ENCODE measurements around the gene SLC12A7. TPM values are rescaled to one million over a fixed set of nuclear protein-coding genes. Genes with fewer than 3 reads are reported as not detected.

SLC12A7 gene
- total RNA-seq, 1 donor from 2014 or later = 24.5 TPM

DNA sequence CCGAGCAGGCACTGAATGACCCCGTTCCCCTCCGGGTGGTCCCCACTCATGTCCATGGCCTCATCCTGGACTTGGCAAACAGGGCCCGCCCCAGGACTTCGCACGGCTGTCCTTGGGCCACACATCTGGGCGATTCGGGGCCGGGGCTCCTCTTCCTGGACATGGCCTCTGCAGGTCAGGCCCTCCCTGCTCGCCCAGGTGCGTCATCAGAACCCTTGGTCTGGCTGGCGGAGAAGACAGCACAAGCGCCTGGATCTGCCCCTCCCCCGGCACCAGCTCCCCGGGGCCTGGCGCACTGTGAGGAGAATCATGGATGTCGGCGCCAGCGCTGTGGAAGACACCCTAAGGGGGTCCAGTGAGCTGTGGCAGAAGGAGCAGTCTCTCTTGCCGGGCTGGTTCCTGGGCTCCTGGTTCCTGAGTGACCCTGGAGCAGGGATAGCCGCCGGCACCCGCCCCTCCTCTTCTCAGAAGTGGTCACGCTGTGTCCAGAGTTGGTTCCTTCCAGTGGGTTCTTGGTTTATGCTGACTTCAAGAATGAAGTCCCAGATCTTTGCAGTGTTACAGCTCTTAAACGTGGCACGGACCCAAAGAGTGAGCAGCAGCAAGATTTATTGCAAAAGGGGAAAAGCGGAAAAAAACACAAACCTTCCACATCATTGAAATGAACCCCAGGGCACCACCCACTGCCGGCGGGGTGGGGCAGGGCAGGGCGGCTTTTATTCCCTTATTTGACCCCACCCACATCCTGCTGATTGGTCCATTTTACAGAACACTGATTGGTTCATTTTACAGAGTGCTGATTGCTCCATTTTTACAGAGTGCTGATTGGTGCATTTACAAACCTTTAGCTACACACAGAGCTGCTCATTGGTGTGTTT lies 25.9 kb upstream of the SLC12A7 start:
- no peaks in the 10 kb centered on the region for H3K36me3 Mint-ChIP-seq (ENCODE audit: low read depth, unreplicated experiment)
- TF ChIP-seq CTCF (IDR thresholded peaks at IDR 0.05; ENCODE audit: unreplicated experiment) = no peak
- no peak overlapping the region for H3K4me3 Mint-ChIP-seq (ENCODE audit: unreplicated experiment)
- DNase-seq (ENCODE audit: low spot score) = no peak
- no peaks in the 10 kb centered on the region for H3K9me3 Mint-ChIP-seq (ENCODE audit: unreplicated experiment)
- H3K27ac Mint-ChIP-seq (ENCODE audit: unreplicated experiment) = no peak overlapping the region
- H3K4me1 Mint-ChIP-seq (ENCODE audit: unreplicated experiment) = peaks cover 3% of the 10 kb centered on the region
- H3K27me3 Mint-ChIP-seq (ENCODE audit: unreplicated experiment) = peaks cover 9% of the 10 kb centered on the region

DNA sequence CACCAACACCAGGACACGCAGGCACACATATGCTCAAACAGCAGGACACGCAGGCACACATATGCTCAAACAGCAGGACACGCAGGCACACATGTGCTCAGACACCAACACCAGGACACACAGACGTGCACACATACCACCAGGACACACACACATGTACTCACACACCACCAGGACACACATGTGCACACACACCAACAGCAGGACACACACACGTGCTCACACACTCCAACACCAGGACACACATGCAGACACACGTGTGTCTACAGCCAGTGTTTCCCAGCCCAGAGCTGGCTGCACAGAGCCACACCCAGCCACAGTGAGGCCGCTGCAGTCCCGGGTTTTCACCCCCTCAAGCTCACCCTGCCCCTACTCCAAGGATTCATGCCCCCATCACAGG lies 25.0 kb upstream of the SLC12A7 start:
- peaks cover 9% of the 10 kb centered on the region for H3K27me3 Mint-ChIP-seq (ENCODE audit: unreplicated experiment)
- no peak overlapping the region for H3K4me3 Mint-ChIP-seq (ENCODE audit: unreplicated experiment)
- DNase-seq (ENCODE audit: low spot score) = no peak
- no peak for TF ChIP-seq CTCF (IDR thresholded peaks at IDR 0.05; ENCODE audit: unreplicated experiment)
- no peak overlapping the region for H3K27ac Mint-ChIP-seq (ENCODE audit: unreplicated experiment)
- H3K9me3 Mint-ChIP-seq (ENCODE audit: unreplicated experiment) = no peaks in the 10 kb centered on the region
- no peaks in the 10 kb centered on the region for H3K4me1 Mint-ChIP-seq (ENCODE audit: unreplicated experiment)
- H3K36me3 Mint-ChIP-seq (ENCODE audit: low read depth, unreplicated experiment) = no peaks in the 10 kb centered on the region

GRCh38 chr5:1135696-1136525 lies 24.0 kb upstream of the SLC12A7 start:
- H3K27ac Mint-ChIP-seq (ENCODE audit: unreplicated experiment) = no peak overlapping the region
- no peak for TF ChIP-seq CTCF (IDR thresholded peaks at IDR 0.05; ENCODE audit: unreplicated experiment)
- no peaks in the 10 kb centered on the region for H3K9me3 Mint-ChIP-seq (ENCODE audit: unreplicated experiment)
- peak overlapping the region; percentile 51 for H3K4me3 Mint-ChIP-seq (ENCODE audit: unreplicated experiment)
- peaks cover 9% of the 10 kb centered on the region for H3K27me3 Mint-ChIP-seq (ENCODE audit: unreplicated experiment)
- no peak for DNase-seq (ENCODE audit: low spot score)
- H3K4me1 Mint-ChIP-seq (ENCODE audit: unreplicated experiment) = no peaks in the 10 kb centered on the region
- no peaks in the 10 kb centered on the region for H3K36me3 Mint-ChIP-seq (ENCODE audit: low read depth, unreplicated experiment)

DNA sequence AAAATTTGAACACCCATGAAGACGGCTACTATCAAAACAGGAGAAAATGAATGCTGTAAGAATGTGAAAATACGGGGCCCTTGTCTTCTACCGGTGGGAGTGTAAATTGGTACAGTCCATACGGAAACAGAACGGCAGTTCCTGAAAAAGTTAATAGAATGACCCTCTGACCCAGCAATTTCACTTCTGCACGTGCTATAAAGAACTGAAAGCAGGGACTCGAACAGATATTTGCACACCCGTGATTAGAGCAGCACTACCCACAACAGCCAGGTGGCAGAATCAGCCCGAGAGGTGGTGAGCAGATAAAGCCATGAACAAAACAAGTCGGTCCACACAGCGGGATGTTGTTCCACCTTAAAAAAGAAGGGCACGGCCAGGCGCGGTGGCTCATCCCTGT lies 22.6 kb upstream of the SLC12A7 start:
- no peak overlapping the region for H3K27ac Mint-ChIP-seq (ENCODE audit: unreplicated experiment)

More for the DNA sequence above, 22.6 kb upstream of the SLC12A7 start:
- H3K36me3 Mint-ChIP-seq (ENCODE audit: low read depth, unreplicated experiment) = no peaks in the 10 kb centered on the region
- DNase-seq (ENCODE audit: low spot score) = no peak
- H3K9me3 Mint-ChIP-seq (ENCODE audit: unreplicated experiment) = no peaks in the 10 kb centered on the region
- no peak overlapping the region for H3K4me3 Mint-ChIP-seq (ENCODE audit: unreplicated experiment)
- no peak for TF ChIP-seq CTCF (IDR thresholded peaks at IDR 0.05; ENCODE audit: unreplicated experiment)
- H3K4me1 Mint-ChIP-seq (ENCODE audit: unreplicated experiment) = no peaks in the 10 kb centered on the region
- H3K27me3 Mint-ChIP-seq (ENCODE audit: unreplicated experiment) = peaks cover 9% of the 10 kb centered on the region
